GM12878 (cell line): Measurements from ENCODE around the gene NANOS2. TPM values are rescaled to one million over a fixed set of nuclear protein-coding genes. Genes with fewer than 3 reads are reported as not detected.

Experiments used
- ATAC-seq: fragments of 200-7000 bp; cut with Tn5 transposase; 3 replicates; pipeline ENCODE4 v1.9.1; 2020; ENCODE audit warnings: mild to moderate bottlenecking, moderate library complexity
- BruUV-seq: library from RNA; stranded (reverse); fragments of 400-500 nt; replicated peaks from 2 replicates; lab custom pipeline; 2021; lab: Mats Ljungman, UMichigan
- CTCF ChIA-PET: fragments of 300-600 bp; sonication (Branson Sonifier 250); formaldehyde crosslinking; extraction: SDS; loops from one replicate; lab custom pipeline; 2021; ENCODE audit warnings: inconsistent platforms; lab: Yijun Ruan, JAX
- POLR2A ChIA-PET: fragments of 350-600 bp; formaldehyde crosslinking; extraction: SDS; loops from one replicate; lab custom pipeline; 2021; ENCODE audit warnings: inconsistent platforms; lab: Charles Lee
- RAD21 ChIA-PET: fragments of 300-600 bp; sonication (Branson Sonifier 250); formaldehyde crosslinking; loops from one replicate; lab custom pipeline; 2023; ENCODE audit warnings: antibody characterized with exemption; ENCODE audit not compliant: unreplicated experiment; lab: Charles Lee
- SMC1A ChIA-PET: fragments of 300-600 bp; sonication (Branson Sonifier 250); formaldehyde crosslinking; loops from one replicate; lab custom pipeline; 2023; ENCODE audit not compliant: unreplicated experiment, uncharacterized antibody; lab: Charles Lee
- DNase-seq: peaks from one replicate; pipeline ENCODE4 v3.0.0-alpha.2; 2011; ENCODE audit warnings: low read depth, low spot score
- FAIRE-seq: peaks from 3 replicates; lab custom pipeline; 2011; peaks lifted over from hg19 to GRCh38; lab: Jason Lieb, UNC
- H2AFZ ChIP-seq: 2 replicates; pipeline ENCODE4 v1.6.0; 2011; ENCODE audit warnings: low read depth, low read length, control low read depth; ENCODE audit not compliant: control insufficient read depth
- H3K27ac ChIP-seq: 2 replicates; pipeline ENCODE4 v1.5.1; 2011; ENCODE audit warnings: control low read depth; ENCODE audit not compliant: control insufficient read depth, insufficient read depth
- H3K27me3 ChIP-seq, 2 experiments: replicated peaks in 1 of 2; 2 replicates each; pipeline versions ENCODE4 v1.6.0 to v1.6.1; 2011; ENCODE audit warnings: low read length in 1 of 2; ENCODE audit not compliant: control insufficient read depth in 2 of 2, insufficient read depth in 2 of 2
- H3K36me3 ChIP-seq, 2 experiments: 2 replicates each; pipeline ENCODE4 v1.5.1; 2011; ENCODE audit warnings: low read length in 1 of 2; ENCODE audit not compliant: control insufficient read depth in 2 of 2, insufficient read depth in 2 of 2
- H3K4me1 ChIP-seq: 2 replicates; pipeline ENCODE4 v1.6.1; 2011; ENCODE audit warnings: mild to moderate bottlenecking, low read length, moderate library complexity, mixed read lengths; ENCODE audit not compliant: control insufficient read depth, insufficient read depth
- H3K4me2 ChIP-seq: 2 replicates; pipeline ENCODE4 v1.6.0; 2011; ENCODE audit warnings: control low read depth; ENCODE audit not compliant: control insufficient read depth, insufficient read depth
- H3K4me3 ChIP-seq: fragments of 200-600 bp; sonication (generic); 2 replicates; pipeline ENCODE4 v1.5.1; 2016
- H3K79me2 ChIP-seq: 2 replicates; pipeline ENCODE4 v1.6.0; 2011; ENCODE audit warnings: low read length; ENCODE audit not compliant: control insufficient read depth, insufficient read depth
- H3K9ac ChIP-seq: 2 replicates; pipeline ENCODE4 v1.8.0; 2011; ENCODE audit warnings: low read length, control low read depth, mixed read lengths; ENCODE audit not compliant: control insufficient read depth, insufficient read depth
- H3K9me3 ChIP-seq: replicated peaks from 3 replicates; pipeline ENCODE4 v1.5.1; 2011; ENCODE audit warnings: mild to moderate bottlenecking, low read length; ENCODE audit not compliant: control insufficient read depth, insufficient read depth
- H4K20me1 ChIP-seq: 2 replicates; pipeline ENCODE4 v1.6.0; 2011; ENCODE audit not compliant: control insufficient read depth, insufficient read depth
- EGR1 ChIP-seq, 2 experiments: IDR thresholded peaks; 1 replicate in 1 of 2; 2 replicates in 1 of 2; pipeline ENCODE4 v1.6.1; 2011 to 2012; ENCODE audit warnings: low read depth in 2 of 2, low read length in 2 of 2, borderline replicate concordance in 1 of 2, mild to moderate bottlenecking in 1 of 2, moderate library complexity in 1 of 2
- GABPA ChIP-seq: IDR thresholded peaks from 2 replicates; pipeline ENCODE4 v1.6.1; 2014; ENCODE audit warnings: antibody characterized with exemption, low read depth, mild to moderate bottlenecking, inconsistent platforms
- IKZF1 ChIP-seq: fragments of 450-650 bp; conservative IDR thresholded peaks from 2 replicates; pipeline ENCODE4 v1.6.1; 2017; ENCODE audit warnings: antibody characterized with exemption, mild to moderate bottlenecking
- RAD51 ChIP-seq: fragments of 450-650 bp; IDR thresholded peaks from 2 replicates; pipeline ENCODE4 v1.6.1; 2016; ENCODE audit warnings: moderate library complexity, mild to moderate bottlenecking, inconsistent platforms
- SIX5 ChIP-seq: IDR thresholded peaks from 2 replicates; pipeline ENCODE4 v1.6.1; 2011; ENCODE audit warnings: mild to moderate bottlenecking, low read depth, low read length, moderate library complexity; ENCODE audit not compliant: severe bottlenecking
- SREBF2 ChIP-seq: IDR thresholded peaks from 2 replicates; pipeline ENCODE4 v1.6.1; 2012; ENCODE audit warnings: mild to moderate bottlenecking, low read length
- WGBS: methylation state at CpG from one replicate; pipeline ENCODE4 v1.1.6; 2016; ENCODE audit warnings: low lambda C conversion rate; ENCODE audit not compliant: insufficient replicate concordance, insufficient coverage; ENCODE audit errors: missing lambda C conversion rate; 5-methylcytosine and 5-hydroxymethylcytosine counted together
- in situ Hi-C: fragments of 300-500 bp; cut with MboI; formaldehyde crosslinking; loops from 9 replicates; pipeline ENCODE4 v1.14.3; 2018; ENCODE audit warnings: mixed read lengths
- intact Hi-C: fragments of 100-400 bp; cut with micrococcal nuclease; formaldehyde crosslinking; loops from one replicate; pipeline ENCODE4 v1.14.2; 2022; ENCODE audit not compliant: unreplicated experiment
- polyA plus RNA-seq, 11 experiments: library from polyadenylated mRNA; depleted of rRNA in 4 of 11; unstranded in 6 of 11; stranded (reverse) in 5 of 11; fragments of >200 nt; fragmentation: Nextera tagmentation in 4 of 11; fragmentation: Illumina TruSeq in 1 of 11; extraction: Ambion mirVana in 4 of 11; extraction: Trizol in 1 of 11; gene quantifications; 1 replicate in 1 of 11; 2 replicates in 10 of 11; pipeline versions ENCODE4 v1.2.1 to v1.2.3, GENCODE V29; 2011 to 2016; ENCODE audit warnings: inconsistent platforms in 2 of 11, missing spikeins in 2 of 11, low read depth in 1 of 11
- total RNA-seq, 4 experiments: library from RNA; depleted of rRNA in 3 of 4; stranded (reverse); fragments of >200 nt in 3 of 4; fragmentation: Illumina TruSeq in 1 of 4; extraction: Trizol in 1 of 4; gene quantifications; 2 replicates each; pipeline versions ENCODE4 v1.2.1 to v1.2.3, GENCODE V29; 2013 to 2021

Gene NANOS2
- total and polyA plus RNA-seq, 10 of the 15 experiments (the other 5 are each of a cell fraction or from before 2014, with no cell fraction given), result not detected

GRCh38 chr19:45938733-45939319 is 24.2 kb upstream of the NANOS2 start:
- Histone ChIP-seq H3K27me3 (no peaks in the 10 kb centered on the region), H3K27ac (no peak overlapping the region), H2AFZ (no peak overlapping the region), H3K9me3 (no peaks in the 10 kb centered on the region), H4K20me1 (no peaks in the 10 kb centered on the region), H3K4me2 (no peak overlapping the region), H3K36me3 (no peaks in the 10 kb centered on the region), H3K4me3 (no peak overlapping the region), H3K9ac (no peak overlapping the region), H3K4me1 (no peaks in the 10 kb centered on the region), H3K79me2 (no peaks in the 10 kb centered on the region)
- BruUV-seq, result no TSS peak
- SMC1A ChIA-PET, result no interaction called here
- CTCF ChIA-PET, result no interaction called here
- DNase-seq (no peak), FAIRE-seq (no peak), ATAC-seq (no peak)
- WGBS, result 35% methylated on average over 3 of the region's 3 CpGs
- POLR2A ChIA-PET, result no interaction called here
- RAD21 ChIA-PET, result no interaction called here
- in situ Hi-C loops, result no loop called here
- 0 out of 2 replicates have a peak, but pooled peaks have one; percentile 34 for TF ChIP-seq GABPA
- no peak for TF ChIP-seq RAD51
- intact Hi-C loops, result no loop called here

- H3K27me3 ChIP-seq, result no peaks in the 10 kb centered on the region
- no peak overlapping the region for H3K9ac ChIP-seq
- H3K36me3 ChIP-seq, result no peaks in the 10 kb centered on the region
- WGBS, result 51% methylated on average over 19 of the region's 19 CpGs
- H3K27ac ChIP-seq, result no peak overlapping the region
- no TSS peak for BruUV-seq
- no peak for ATAC-seq
- H3K4me3 ChIP-seq, result no peak overlapping the region
- ChIA-PET RAD21 (no interaction called here), CTCF (no interaction called here), POLR2A (no interaction called here), SMC1A (no interaction called here)
- no peaks in the 10 kb centered on the region for H4K20me1 ChIP-seq
- H3K79me2 ChIP-seq, result no peaks in the 10 kb centered on the region
- no peak for DNase-seq
- H3K9me3 ChIP-seq, result no peaks in the 10 kb centered on the region
- TF ChIP-seq EGR1 (IDR thresholded peaks at IDR 0.05; ENCODE audit: borderline replicate concordance in 1 of 2, low read depth in 2 of 2, low read length in 2 of 2) (no peak), IKZF1 (no peak), SIX5 (no peak), SREBF2 (no peak)
- no peak overlapping the region for H3K4me2 ChIP-seq
- no peak overlapping the region for H2AFZ ChIP-seq
- H3K4me1 ChIP-seq, result no peaks in the 10 kb centered on the region
- in situ Hi-C loops (no loop called here), intact Hi-C loops (no loop called here)
- FAIRE-seq, result no peak
Measured at GRCh38 chr19:45935267-45935666, 20.7 kb upstream of the NANOS2 start.
